Heart right ventricle (tissue), 16 donors: ENCODE results near the gene MAP7. TPM values are rescaled to one million over a fixed set of nuclear protein-coding genes. Genes with fewer than 3 reads are reported as not detected.

Experiments used
- ATAC-seq, 8 donors: fragments of 200-7000 bp; cut with Tn5 transposase; one replicate each; pipeline ENCODE4 v1.9.1; 2020; ENCODE audit warnings: mild to moderate bottlenecking in 8 of 8, moderate library complexity in 8 of 8, moderate number of reproducible peaks in 1 of 8
- DNase-seq, 2 donors: peaks; one replicate each; pipeline ENCODE4 v3.0.0-alpha.2; 2020
- H3K27ac ChIP-seq, 10 donors: fragments of 200-600 bp; sonication (generic) in 2 of 10; one replicate each; pipeline versions ENCODE4 v1.5.0 to v1.8.0; 2020 to 2022; ENCODE audit warnings: mild to moderate bottlenecking in 3 of 10
- H3K27me3 ChIP-seq, 7 donors: fragments of 200-600 bp; one replicate each; pipeline ENCODE4 v1.8.0; 2021 to 2022; ENCODE audit warnings: mild to moderate bottlenecking in 2 of 7
- H3K36me3 ChIP-seq, 9 donors: fragments of 200-600 bp; sonication (generic) in 1 of 9; one replicate each; pipeline versions ENCODE4 v1.5.0 to v1.8.0; 2020 to 2022; ENCODE audit warnings: mild to moderate bottlenecking in 2 of 9
- H3K4me1 ChIP-seq, 9 donors: fragments of 200-600 bp; sonication (generic) in 1 of 9; one replicate each; pipeline versions ENCODE4 v1.5.0 to v1.8.0; 2020 to 2022; ENCODE audit warnings: mild to moderate bottlenecking in 4 of 9
- H3K4me3 ChIP-seq, 10 donors: fragments of 200-600 bp; sonication (generic) in 2 of 10; one replicate each; pipeline versions ENCODE4 v1.5.0 to v1.8.0; 2020 to 2022; ENCODE audit warnings: mild to moderate bottlenecking in 7 of 10, moderate library complexity in 2 of 10
- H3K9me3 ChIP-seq, 11 donors: fragments of 200-600 bp in 10 of 11; sonication (generic) in 2 of 11; one replicate each; pipeline versions ENCODE4 v1.5.0 to v1.8.0; 2013 to 2022; ENCODE audit warnings: mild to moderate bottlenecking in 2 of 11, control low read depth in 1 of 11, moderate library complexity in 1 of 11
- CTCF ChIP-seq, 9 donors: fragments of 200-600 bp; sonication (generic) in 2 of 9; IDR thresholded peaks; one replicate each; pipeline versions ENCODE4 v1.5.0 to v1.8.0; 2021 to 2022; ENCODE audit warnings: antibody characterized with exemption in 9 of 9, mild to moderate bottlenecking in 5 of 9, moderate library complexity in 1 of 9
- WGBS, 2 donors: extraction: QIAGEN DNeasy Blood & Tissue Kit; methylation state at CpG; one replicate each; pipeline ENCODE4 v1.1.7; 2013; ENCODE audit warnings: inconsistent platforms in 1 of 2; 5-methylcytosine and 5-hydroxymethylcytosine counted together
- intact Hi-C, 10 donors: fragments of 100-400 bp; cut with DNase I; formaldehyde crosslinking; loops; one replicate each; pipeline versions ENCODE4 v1.11.1 to v1.14.2; 2022
- polyA plus RNA-seq, 2 donors: library from polyadenylated mRNA; stranded (reverse); fragments of 200-250 nt; gene quantifications; one replicate each; pipeline ENCODE4 v1.2.3, GENCODE V29; 2013
- total RNA-seq, 10 donors: library from RNA; stranded (reverse); fragmentation: NEBNext Ultra II Directional in 3 of 10; extraction: Animal tissue kit (Norgen Biotek cat#: 25700) in 3 of 10; gene quantifications; one replicate each; pipeline versions ENCODE4 v1.2.1 to v1.2.4, GENCODE V29; 2021 to 2023
- donor health status: Arrhythmogenic right ventricular cardiomyopathy.
- donor health status: ischemic (EF 13 %, LVEDD 7.1; RV severe dilation, severe dysfunction).
- donor health status: healthy with polysubstance abuse.
- donor health status: DM: no; HTN: yes; CAD: no.
- donor health status: DM: no; HTN: no; CAD: no.
- donor health status: ischemic (EF 25% LVEDD 6.9; RV normal size, moderate dysfunction).
- donor health status: ischemic (EF 25% LVEDD 5.7; RV mildly dilated, moderate dysfunction).
- donor health status: healthy.
- donor health status: DM: yes; HTN: yes; CAD: no.
- donor health status: Ischemic cardiomyopathy.
- donor health status: ischemic (EF 35%, LVEDD 5.7; RV mildly dilated, moderate dysfunction).
- donor health status: nonischemic (EF 11% LVEDD 7.7; RV severe dilation, severe dysfunction).
- donor health status: DM: yes; HTN: yes; CAD: no.
- donor health status: PGD.
- donor health status: ischemic (EF 29% LVEDD 5.4; RV normal size, mild dysfunction).
- donor health status: nonischemic (EF 23%, LVEDD 6.1; RV moderate dilation, normal function).

MAP7 gene
- total and polyA plus RNA-seq, 12 donors: 0.48 to 4.1 (median 2.3) TPM

GRCh38 chr6:136415351-136416007 is 134.7 kb downstream of the MAP7 start:
- no peaks in the 10 kb centered on the region for H3K4me1 ChIP-seq
- no peak overlapping the region for H3K27ac ChIP-seq
- no peak overlapping the region for H3K4me3 ChIP-seq
- H3K27me3 ChIP-seq: no peaks in the 10 kb centered on the region
- ATAC-seq (no peak), DNase-seq (no peak)
- TF ChIP-seq CTCF (IDR thresholded peaks at IDR 0.05): no peak
- 85 to 86% methylated on average over 5 of the region's 5 CpGs for WGBS, 2 donors
- intact Hi-C loops: no loop called here
- no peaks in the 10 kb centered on the region for H3K36me3 ChIP-seq
- no peaks in the 10 kb centered on the region for H3K9me3 ChIP-seq

- TF ChIP-seq CTCF (IDR thresholded peaks at IDR 0.05): no peak
- Histone ChIP-seq H3K36me3 (no peaks in the 10 kb centered on the region), H3K27ac (no peak overlapping the region), H3K4me3 (no peak overlapping the region), H3K27me3 (no peaks in the 10 kb centered on the region), H3K9me3 (no peaks in the 10 kb centered on the region), H3K4me1 (peaks cover 0 to 12% (median 0%) of the 10 kb centered on the region in 9 donors)
- intact Hi-C loops: no loop called here
- 94 to 95% methylated on average over 3 of the region's 3 CpGs for WGBS, 2 donors
- ATAC-seq: no peak
- DNase-seq: no peak
Observed at GRCh38 chr6:136412410-136412809, 137.8 kb downstream of the MAP7 start.

GRCh38 chr6:136411453-136412354 is 138.5 kb downstream of the MAP7 start:
- ATAC-seq (no peak), DNase-seq (no peak)
- Histone ChIP-seq H3K4me1 (peaks cover 0 to 12% (median 0%) of the 10 kb centered on the region in 9 donors), H3K9me3 (no peaks in the 10 kb centered on the region), H3K27ac (no peak overlapping the region), H3K27me3 (no peaks in the 10 kb centered on the region), H3K36me3 (no peaks in the 10 kb centered on the region), H3K4me3 (no peak overlapping the region)
- no peak for TF ChIP-seq CTCF (IDR thresholded peaks at IDR 0.05)
- intact Hi-C loops: no loop called here
- 90 to 92% methylated on average over 17 of the region's 17 CpGs for whole genome bisulfite sequencing, 2 donors

- intact Hi-C loops: no loop called here
- Histone ChIP-seq H3K4me3 (no peak overlapping the region), H3K36me3 (no peaks in the 10 kb centered on the region), H3K27ac (no peak overlapping the region), H3K4me1 (peaks cover 0 to 12% (median 0%) of the 10 kb centered on the region in 9 donors), H3K27me3 (no peaks in the 10 kb centered on the region), H3K9me3 (no peaks in the 10 kb centered on the region)
- WGBS, 2 donors: 41 to 54% methylated on average over 1 of the region's 1 CpG
- ATAC-seq (no peak), DNase-seq (no peak)
- no peak for TF ChIP-seq CTCF (IDR thresholded peaks at IDR 0.05)
Observed at GRCh38 chr6:136411025-136411325, 139.2 kb downstream of the MAP7 start.
